HG02588 (cell line): ENCODE results near the gene FAM98C.
"Not testable (repeated sequence)": the region's sequence is repeated elsewhere in the genome, so short reads cannot be mapped to it uniquely, and the experiment has no call there.

Source experiments
- ATAC-seq: cut with Tn5 transposase; IDR thresholded peaks from one replicate; pipeline ENCODE4 v1.9.1; 2021; ENCODE audit warnings: mild to moderate bottlenecking, moderate library complexity; ENCODE audit not compliant: unreplicated experiment

The FAM98C gene

DNA sequence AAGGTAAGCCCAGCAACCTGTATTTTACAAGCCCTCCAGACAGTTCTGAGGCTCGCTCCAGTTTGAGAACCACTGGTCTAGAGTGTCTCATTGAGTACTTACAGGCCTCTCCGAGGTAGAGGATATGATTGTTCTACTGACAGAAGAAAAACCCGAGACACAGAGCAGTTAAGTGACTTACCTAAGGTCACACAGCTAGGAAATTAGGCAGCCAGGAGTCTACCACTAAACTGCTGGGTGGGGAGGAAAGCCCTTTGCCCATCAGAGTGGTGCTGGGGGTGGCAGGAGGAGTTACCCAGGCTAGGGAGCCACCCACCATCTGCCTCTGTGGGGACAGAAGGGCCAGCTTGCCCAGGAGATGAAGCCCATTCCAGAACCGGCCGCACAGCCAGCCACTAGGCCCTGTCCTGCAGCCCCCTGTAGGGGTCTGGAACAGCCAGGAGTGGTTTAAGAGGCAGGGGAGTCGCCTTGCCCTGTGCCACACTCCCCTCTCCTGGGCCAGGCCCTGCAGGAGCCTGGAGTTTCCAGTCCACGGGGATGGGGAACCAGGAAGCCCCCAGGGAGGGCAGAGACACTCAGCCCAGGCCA, 22.4 kb downstream of the FAM98C start:
- no peak for ATAC-seq

GRCh38 chr19:38425810-38426466, 23.0 kb downstream of the FAM98C start, which contains the start of gene RASGRP4:
TSS of gene RASGRP4 (minus strand) at chr19:38426219. CDS start at chr19:38426091, 128 bp downstream.
- no peak for ATAC-seq

- not testable (repeated sequence) for ATAC-seq
Observed at GRCh38 chr19:38427035-38427677, 24.3 kb downstream of the FAM98C start.

- no peak for ATAC-seq
Observed at GRCh38 chr19:38429055-38429810, 26.3 kb downstream of the FAM98C start.

DNA sequence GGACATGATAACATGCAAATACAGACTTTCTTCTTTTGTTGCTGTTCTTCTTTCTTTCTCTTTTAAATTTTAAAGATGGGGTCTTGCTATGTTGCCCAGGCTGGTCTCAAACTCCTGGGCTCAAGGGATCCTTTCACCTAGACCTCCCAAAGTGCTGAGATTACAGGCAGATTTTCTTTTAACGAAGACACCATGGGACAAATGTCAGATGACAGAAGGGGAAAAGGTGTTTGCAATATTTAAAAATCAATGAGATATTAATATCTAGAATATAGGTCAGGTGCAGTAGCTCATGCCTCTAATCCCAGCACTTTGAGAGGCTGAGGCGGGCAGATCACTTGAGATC, 26.9 kb downstream of the FAM98C start:
- ATAC-seq = no peak

- ATAC-seq = no peak
Observed at GRCh38 chr19:38430931-38431330, 28.0 kb downstream of the FAM98C start.

- no peak for ATAC-seq
Observed at GRCh38 chr19:38433268-38433733, 30.4 kb downstream of the FAM98C start, which contains the start of gene RYR1. TSS of gene RYR1 (plus strand) at chr19:38433691. CDS start at chr19:38433830, 139 bp downstream.

GRCh38 chr19:38434549-38435051, 31.7 kb downstream of the FAM98C start:
- ATAC-seq = no peak

DNA sequence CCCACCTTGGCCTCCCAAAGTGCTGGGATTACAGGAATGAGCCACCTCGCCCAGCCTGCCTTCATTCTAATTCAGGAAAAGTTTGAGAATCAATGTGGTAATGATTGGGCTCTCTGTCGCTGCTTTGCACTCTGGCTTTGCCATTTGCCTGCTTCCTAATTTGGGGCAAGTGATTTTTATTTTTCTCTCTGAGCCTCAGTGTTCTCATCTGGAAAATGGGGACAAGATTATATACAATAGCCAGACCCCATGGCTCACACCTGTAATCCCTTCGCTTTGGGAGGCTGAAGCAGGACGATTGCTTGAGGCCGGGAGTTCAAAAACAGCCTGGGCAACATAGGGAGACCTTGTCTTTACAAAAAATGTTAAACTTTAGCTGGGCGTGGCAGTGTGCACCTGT, 34.4 kb downstream of the FAM98C start:
- no peak for ATAC-seq

- ATAC-seq = no peak
Observed at GRCh38 chr19:38437917-38438316, 35.0 kb downstream of the FAM98C start.

GRCh38 chr19:38440592-38440991, 37.7 kb downstream of the FAM98C start:
- ATAC-seq = no peak

GRCh38 chr19:38441657-38442348, 38.9 kb downstream of the FAM98C start:
- ATAC-seq = no peak

GRCh38 chr19:38442736-38443135, 39.8 kb downstream of the FAM98C start:
- ATAC-seq = no peak

GRCh38 chr19:38443458-38443999, 40.6 kb downstream of the FAM98C start:
- no peak for ATAC-seq

GRCh38 chr19:38444026-38444425, 41.1 kb downstream of the FAM98C start:
- ATAC-seq = no peak

GRCh38 chr19:38445362-38445761, 42.5 kb downstream of the FAM98C start:
- ATAC-seq = no peak

- ATAC-seq = no peak
Observed at GRCh38 chr19:38448225-38448624, 45.3 kb downstream of the FAM98C start.

- no peak for ATAC-seq
Observed at GRCh38 chr19:38449518-38449917, 46.6 kb downstream of the FAM98C start.

- no peak for ATAC-seq
Observed at GRCh38 chr19:38451036-38451435, 48.1 kb downstream of the FAM98C start.

- ATAC-seq = no peak
Observed at GRCh38 chr19:38451629-38452028, 48.7 kb downstream of the FAM98C start.
